Erythroblast (primary cell): ENCODE results near the gene ACOT13.

Experiments used
- GATA1 ChIP-seq: IDR thresholded peaks from 2 replicates; pipeline ENCODE4 v1.6.1; 2011; ENCODE audit warnings: low read depth, mild to moderate bottlenecking, control low read depth, low read length, moderate library complexity
- POLR2A ChIP-seq: IDR thresholded peaks from 2 replicates; pipeline ENCODE4 v1.6.1; 2011; ENCODE audit warnings: mild to moderate bottlenecking, low read length

- TF ChIP-seq POLR2A (no peak), GATA1 (no peak)
Measured at GRCh38 chr6:24752503-24752902, 85.6 kb downstream of the ACOT13 start.
